ENCODE results near the gene PRKCH.

PRKCH gene

DNA sequence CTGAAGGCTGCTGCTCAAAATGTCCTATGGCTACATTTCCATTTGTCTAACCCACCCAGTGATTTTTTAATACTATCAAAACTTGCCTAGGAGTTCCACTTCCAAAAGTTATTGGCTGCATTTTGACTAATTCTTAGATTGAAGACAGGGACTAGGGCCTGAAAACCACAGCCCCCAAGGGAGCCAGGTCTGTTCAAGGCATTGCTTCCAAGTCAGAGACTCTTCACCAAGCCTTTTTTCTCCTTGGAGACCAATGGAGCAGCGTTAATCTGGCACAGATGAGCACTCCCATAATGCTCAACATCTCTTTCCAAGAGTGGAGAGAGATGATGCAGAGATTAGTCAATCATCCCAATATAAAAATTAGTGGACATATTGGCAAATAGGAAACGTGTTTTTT, 261.4 kb downstream of the PRKCH start:
- Histone ChIP-seq H3K36me3 (ENCODE audit: control insufficient read depth, insufficient read depth, low read length) (no peaks in the 10 kb centered on the region), H3K23ac (ENCODE audit: low read length) (no peak overlapping the region), H3K56ac (ENCODE audit: low read length) (no peak overlapping the region), H2BK120ac (ENCODE audit: low read depth, low read length) (no peak overlapping the region), H2BK5ac (ENCODE audit: low read length) (no peak overlapping the region), H3K18ac (ENCODE audit: low read length) (no peak overlapping the region), H3K4me2 (ENCODE audit: low read length) (no peak overlapping the region), H3K4me1 (ENCODE audit: control insufficient read depth, low read depth, low read length) (no peaks in the 10 kb centered on the region), H2AK5ac (ENCODE audit: low read length) (no peak overlapping the region), H3K79me2 (ENCODE audit: control insufficient read depth, insufficient read depth, low read length) (no peaks in the 10 kb centered on the region), H3K27ac (ENCODE audit: low read depth, low read length) (no peak overlapping the region), H2BK15ac (replicated peaks; ENCODE audit: low read depth) (no peak overlapping the region), H3K79me1 (ENCODE audit: low read length) (no peaks in the 10 kb centered on the region), H3K4me3 (ENCODE audit: low read length) (no peak overlapping the region), H4K5ac (ENCODE audit: low read length) (no peak overlapping the region), H3K9ac (ENCODE audit: low read length) (no peak overlapping the region), H4K8ac (ENCODE audit: low read depth, low read length) (no peak overlapping the region), H3K27me3 (ENCODE audit: insufficient read depth, low read length, poor library complexity) (no peaks in the 10 kb centered on the region), H3K4ac (ENCODE audit: low read depth, low read length) (no peak overlapping the region)
- WGBS (ENCODE audit: extremely low coverage, insufficient coverage, low lambda C conversion rate): no CpG with 5 or more reads among the region's 2 CpGs
- DNase-seq: no peak

DNA sequence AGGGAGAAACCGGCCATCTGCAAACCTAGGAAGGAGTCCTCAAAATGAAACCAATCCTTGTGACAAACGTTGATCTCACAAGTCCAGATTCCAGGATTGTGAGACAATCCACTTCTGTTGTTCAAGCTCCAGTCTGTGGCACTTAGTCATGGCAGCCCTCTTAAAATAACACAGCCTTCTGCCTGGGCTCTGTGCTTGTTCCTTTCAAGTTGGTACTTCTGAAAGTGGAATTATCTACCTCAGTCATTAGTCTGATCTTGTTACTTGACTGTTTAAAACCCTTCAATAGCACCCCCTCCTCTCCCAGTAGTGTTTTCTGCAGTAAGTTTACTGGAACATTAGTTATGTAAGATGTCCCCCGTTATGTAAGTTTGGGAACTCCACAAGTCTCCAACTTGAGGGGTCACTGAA, 263.0 kb downstream of the PRKCH start:
- Histone ChIP-seq H2BK5ac (ENCODE audit: low read length) (no peak overlapping the region), H3K23ac (ENCODE audit: low read length) (no peak overlapping the region), H3K4ac (ENCODE audit: low read depth, low read length) (no peak overlapping the region), H3K4me3 (ENCODE audit: low read length) (no peak overlapping the region), H3K27me3 (ENCODE audit: insufficient read depth, low read length, poor library complexity) (no peaks in the 10 kb centered on the region), H3K56ac (ENCODE audit: low read length) (no peak overlapping the region), H4K8ac (ENCODE audit: low read depth, low read length) (no peak overlapping the region), H3K79me2 (ENCODE audit: control insufficient read depth, insufficient read depth, low read length) (no peaks in the 10 kb centered on the region), H2BK120ac (ENCODE audit: low read depth, low read length) (no peak overlapping the region), H3K4me2 (ENCODE audit: low read length) (no peak overlapping the region), H3K18ac (ENCODE audit: low read length) (no peak overlapping the region), H3K79me1 (ENCODE audit: low read length) (no peaks in the 10 kb centered on the region), H3K27ac (ENCODE audit: low read depth, low read length) (no peak overlapping the region), H2BK15ac (replicated peaks; ENCODE audit: low read depth) (no peak overlapping the region), H3K36me3 (ENCODE audit: control insufficient read depth, insufficient read depth, low read length) (no peaks in the 10 kb centered on the region), H3K9ac (ENCODE audit: low read length) (no peak overlapping the region), H3K4me1 (ENCODE audit: control insufficient read depth, low read depth, low read length) (no peaks in the 10 kb centered on the region), H2AK5ac (ENCODE audit: low read length) (no peak overlapping the region), H4K5ac (ENCODE audit: low read length) (no peak overlapping the region)
- DNase-seq: no peak
- whole genome bisulfite sequencing (ENCODE audit: extremely low coverage, insufficient coverage, low lambda C conversion rate): no CpG with 5 or more reads among the region's 3 CpGs

- H2BK5ac ChIP-seq (ENCODE audit: low read length): no peak overlapping the region
- no peak overlapping the region for H4K8ac ChIP-seq (ENCODE audit: low read depth, low read length)
- H3K79me1 ChIP-seq (ENCODE audit: low read length): no peaks in the 10 kb centered on the region
- no peak overlapping the region for H3K18ac ChIP-seq (ENCODE audit: low read length)
- H3K4me2 ChIP-seq (ENCODE audit: low read length): no peak overlapping the region
- no peak overlapping the region for H3K23ac ChIP-seq (ENCODE audit: low read length)
- H2BK15ac ChIP-seq (replicated peaks; ENCODE audit: low read depth): no peak overlapping the region
- H3K27me3 ChIP-seq (ENCODE audit: insufficient read depth, low read length, poor library complexity): no peaks in the 10 kb centered on the region
- H3K27ac ChIP-seq (ENCODE audit: low read depth, low read length): no peak overlapping the region
- DNase-seq: no peak
- H3K36me3 ChIP-seq (ENCODE audit: control insufficient read depth, insufficient read depth, low read length): no peaks in the 10 kb centered on the region
- no peak overlapping the region for H2AK5ac ChIP-seq (ENCODE audit: low read length)
- no peak overlapping the region for H4K5ac ChIP-seq (ENCODE audit: low read length)
- peaks cover 2% of the 10 kb centered on the region for H3K4me1 ChIP-seq (ENCODE audit: control insufficient read depth, low read depth, low read length)
- H2BK120ac ChIP-seq (ENCODE audit: low read depth, low read length): no peak overlapping the region
- no peak overlapping the region for H3K56ac ChIP-seq (ENCODE audit: low read length)
- no peak overlapping the region for H3K4me3 ChIP-seq (ENCODE audit: low read length)
- no CpG with 5 or more reads among the region's 5 CpGs for WGBS (ENCODE audit: extremely low coverage, insufficient coverage, low lambda C conversion rate)
- H3K9ac ChIP-seq (ENCODE audit: low read length): no peak overlapping the region
- H3K79me2 ChIP-seq (ENCODE audit: control insufficient read depth, insufficient read depth, low read length): no peaks in the 10 kb centered on the region
- no peak overlapping the region for H3K4ac ChIP-seq (ENCODE audit: low read depth, low read length)
Measured at GRCh38 chr14:61585598-61586543, 264.5 kb downstream of the PRKCH start.

GRCh38 chr14:61586544-61587055, 265.2 kb downstream of the PRKCH start:
- H2BK120ac ChIP-seq (ENCODE audit: low read depth, low read length): no peak overlapping the region
- no peak overlapping the region for H3K9ac ChIP-seq (ENCODE audit: low read length)
- no peaks in the 10 kb centered on the region for H3K36me3 ChIP-seq (ENCODE audit: control insufficient read depth, insufficient read depth, low read length)
- H3K4ac ChIP-seq (ENCODE audit: low read depth, low read length): no peak overlapping the region
- no peaks in the 10 kb centered on the region for H3K27me3 ChIP-seq (ENCODE audit: insufficient read depth, low read length, poor library complexity)
- no peaks in the 10 kb centered on the region for H3K79me2 ChIP-seq (ENCODE audit: control insufficient read depth, insufficient read depth, low read length)
- H2BK15ac ChIP-seq (replicated peaks; ENCODE audit: low read depth): no peak overlapping the region
- H3K79me1 ChIP-seq (ENCODE audit: low read length): no peaks in the 10 kb centered on the region
- no peak for DNase-seq
- H4K5ac ChIP-seq (ENCODE audit: low read length): no peak overlapping the region
- no peak overlapping the region for H3K4me2 ChIP-seq (ENCODE audit: low read length)
- no peak overlapping the region for H3K18ac ChIP-seq (ENCODE audit: low read length)
- no peak overlapping the region for H2AK5ac ChIP-seq (ENCODE audit: low read length)
- H3K4me1 ChIP-seq (ENCODE audit: control insufficient read depth, low read depth, low read length): peaks cover 2% of the 10 kb centered on the region
- WGBS (ENCODE audit: extremely low coverage, insufficient coverage, low lambda C conversion rate): no CpG with 5 or more reads among the region's 4 CpGs
- H2BK5ac ChIP-seq (ENCODE audit: low read length): no peak overlapping the region
- no peak overlapping the region for H3K4me3 ChIP-seq (ENCODE audit: low read length)
- no peak overlapping the region for H4K8ac ChIP-seq (ENCODE audit: low read depth, low read length)
- no peak overlapping the region for H3K56ac ChIP-seq (ENCODE audit: low read length)
- no peak overlapping the region for H3K27ac ChIP-seq (ENCODE audit: low read depth, low read length)
- no peak overlapping the region for H3K23ac ChIP-seq (ENCODE audit: low read length)

- WGBS (ENCODE audit: extremely low coverage, insufficient coverage, low lambda C conversion rate): no CpG with 5 or more reads among the region's 5 CpGs
- no peak overlapping the region for H3K56ac ChIP-seq (ENCODE audit: low read length)
- H3K4me1 ChIP-seq (ENCODE audit: control insufficient read depth, low read depth, low read length): peaks cover 2% of the 10 kb centered on the region
Measured at GRCh38 chr14:61587081-61587713, 265.8 kb downstream of the PRKCH start.

More at GRCh38 chr14:61587081-61587713, 265.8 kb downstream of the PRKCH start:
- no peak for DNase-seq
- Histone ChIP-seq H2BK15ac (replicated peaks; ENCODE audit: low read depth) (no peak overlapping the region), H4K8ac (ENCODE audit: low read depth, low read length) (no peak overlapping the region), H3K23ac (ENCODE audit: low read length) (no peak overlapping the region), H2AK5ac (ENCODE audit: low read length) (no peak overlapping the region), H3K18ac (ENCODE audit: low read length) (no peak overlapping the region), H3K27ac (ENCODE audit: low read depth, low read length) (no peak overlapping the region), H3K9ac (ENCODE audit: low read length) (no peak overlapping the region), H3K27me3 (ENCODE audit: insufficient read depth, low read length, poor library complexity) (no peaks in the 10 kb centered on the region), H3K79me2 (ENCODE audit: control insufficient read depth, insufficient read depth, low read length) (no peaks in the 10 kb centered on the region), H3K79me1 (ENCODE audit: low read length) (no peaks in the 10 kb centered on the region), H3K36me3 (ENCODE audit: control insufficient read depth, insufficient read depth, low read length) (no peaks in the 10 kb centered on the region), H2BK5ac (ENCODE audit: low read length) (no peak overlapping the region), H3K4me2 (ENCODE audit: low read length) (no peak overlapping the region), H3K4ac (ENCODE audit: low read depth, low read length) (no peak overlapping the region), H2BK120ac (ENCODE audit: low read depth, low read length) (no peak overlapping the region), H4K5ac (ENCODE audit: low read length) (no peak overlapping the region), H3K4me3 (ENCODE audit: low read length) (no peak overlapping the region)
